ENCODE results near the gene IBSP.

IBSP gene

DNA sequence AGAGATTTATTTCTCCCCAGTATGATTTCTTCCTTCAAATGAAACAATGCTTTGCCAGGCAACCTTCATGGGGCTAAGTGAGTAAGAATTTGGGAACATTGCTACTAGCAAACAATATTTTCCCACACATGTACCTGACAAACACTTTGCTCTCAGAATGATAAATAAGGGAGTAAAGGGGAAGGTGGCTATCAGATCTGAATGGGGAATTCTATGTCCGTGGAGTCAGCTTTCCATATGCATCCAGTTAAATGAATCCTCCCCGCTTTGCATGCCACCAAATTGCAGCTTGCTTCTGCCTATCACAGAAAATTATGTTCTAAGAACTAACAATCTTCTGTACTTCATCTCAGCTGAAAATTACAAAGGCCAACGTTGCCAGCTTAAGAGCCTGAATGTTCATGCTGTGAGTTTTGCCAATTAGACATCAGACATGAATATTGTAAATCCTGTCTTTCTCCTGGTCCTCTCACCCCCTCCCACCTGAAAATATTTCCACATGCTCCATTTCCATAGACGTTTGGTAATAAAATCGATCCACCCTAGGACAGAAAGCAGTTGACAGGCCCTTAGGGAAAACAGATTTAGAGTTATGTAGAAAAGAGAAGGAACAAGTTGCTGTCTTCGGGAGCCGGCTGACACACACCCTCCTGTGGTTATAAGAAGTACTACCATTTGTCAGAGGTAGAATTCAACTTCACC is 39.7 kb downstream of the IBSP start:
- no peak for DNase-seq

DNA sequence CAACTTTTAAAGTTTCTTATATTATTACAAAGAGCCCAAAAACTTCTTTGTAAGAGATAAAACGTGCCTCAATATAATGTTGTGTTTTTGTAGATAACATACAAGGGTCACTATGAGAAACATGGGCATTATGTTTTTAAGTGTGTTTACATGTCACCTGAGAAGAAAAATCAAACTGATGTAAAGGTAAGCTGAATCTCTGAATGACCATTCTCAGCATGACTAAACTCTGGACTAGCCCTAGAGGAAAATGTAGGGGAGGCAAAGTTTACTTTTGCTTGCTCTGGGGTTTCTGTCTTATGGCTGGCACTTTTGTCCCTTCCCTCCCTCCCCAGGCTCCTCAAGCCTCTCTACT is 40.2 kb downstream of the IBSP start:
- DNase-seq: no peak

DNA sequence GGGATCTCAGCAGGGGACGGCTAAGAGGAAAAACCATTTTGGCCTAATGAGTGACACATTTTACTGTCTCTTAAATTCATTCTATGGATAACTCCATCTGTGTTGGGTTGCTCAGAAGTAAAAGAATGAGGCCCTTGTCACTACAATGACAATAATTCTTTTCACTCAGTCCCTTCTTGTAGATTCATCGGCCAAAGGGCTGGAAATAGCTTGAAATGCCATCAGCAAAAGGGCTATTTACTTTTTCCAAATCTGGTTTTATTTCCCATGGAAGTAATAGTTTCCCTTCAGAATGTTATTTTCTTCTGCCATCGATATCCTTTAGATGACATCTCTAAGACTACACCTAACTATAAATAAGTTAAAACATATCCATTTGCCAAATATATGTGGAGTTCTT is 40.8 kb downstream of the IBSP start:
- DNase-seq: no peak

DNA sequence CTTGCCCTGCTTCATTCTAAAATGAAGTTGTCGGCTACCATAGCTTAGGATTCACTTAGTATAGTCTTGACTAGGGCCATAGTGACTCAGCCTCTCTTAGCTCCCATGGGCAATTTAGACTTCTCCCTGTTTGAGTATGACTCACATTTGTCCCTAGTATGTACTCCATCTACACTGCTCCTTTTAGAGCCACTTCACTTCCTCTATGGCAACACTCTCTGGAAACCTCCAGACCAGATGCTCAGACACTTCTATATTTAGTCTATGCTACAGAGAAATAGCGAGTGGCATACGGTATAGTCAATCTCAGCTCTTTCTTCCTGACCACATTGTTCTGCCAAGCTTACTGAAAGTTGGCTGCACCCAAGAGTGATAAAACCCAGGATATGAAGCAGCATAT is 44.6 kb downstream of the IBSP start:
- DNase-seq: no peak

DNA sequence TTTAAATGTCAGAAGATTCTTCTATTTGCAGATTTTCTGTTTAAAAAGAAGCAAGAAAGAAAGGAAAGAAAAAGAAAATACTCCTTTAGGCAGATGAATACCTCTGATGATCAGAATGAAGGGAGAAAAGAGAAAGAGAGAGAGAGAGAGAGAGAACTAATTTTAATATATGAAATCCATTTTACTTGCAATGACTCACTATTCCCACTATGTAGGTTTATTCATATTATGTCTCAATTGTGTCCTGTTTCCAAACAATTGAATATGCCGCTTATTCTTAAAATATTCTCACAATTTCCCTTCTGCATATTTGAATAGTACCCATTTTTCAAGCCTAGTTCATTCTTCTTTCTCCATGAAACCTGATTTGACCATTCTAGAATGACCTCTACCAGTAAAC is 45.1 kb downstream of the IBSP start:
- no peak for DNase-seq

DNA sequence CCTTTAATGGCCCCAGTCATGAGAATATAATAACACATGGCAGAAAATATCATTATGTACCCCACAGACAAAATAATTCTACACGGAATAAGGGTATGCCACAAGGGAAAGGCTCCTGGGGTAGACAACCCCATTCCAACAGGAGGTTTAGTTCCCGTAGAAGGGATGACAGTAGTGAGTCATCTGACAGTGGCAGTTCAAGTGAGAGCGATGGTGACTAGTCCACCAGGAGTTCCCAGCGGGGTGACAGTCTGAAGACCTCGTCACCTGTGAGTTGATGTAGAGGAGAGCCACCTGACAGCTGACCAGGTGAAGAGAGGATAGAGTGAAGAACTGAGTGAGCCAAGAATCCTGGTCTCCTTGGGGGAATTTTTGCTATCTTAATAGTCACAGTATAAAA is 46.9 kb downstream of the IBSP start:
- DNase-seq: no peak

DNA sequence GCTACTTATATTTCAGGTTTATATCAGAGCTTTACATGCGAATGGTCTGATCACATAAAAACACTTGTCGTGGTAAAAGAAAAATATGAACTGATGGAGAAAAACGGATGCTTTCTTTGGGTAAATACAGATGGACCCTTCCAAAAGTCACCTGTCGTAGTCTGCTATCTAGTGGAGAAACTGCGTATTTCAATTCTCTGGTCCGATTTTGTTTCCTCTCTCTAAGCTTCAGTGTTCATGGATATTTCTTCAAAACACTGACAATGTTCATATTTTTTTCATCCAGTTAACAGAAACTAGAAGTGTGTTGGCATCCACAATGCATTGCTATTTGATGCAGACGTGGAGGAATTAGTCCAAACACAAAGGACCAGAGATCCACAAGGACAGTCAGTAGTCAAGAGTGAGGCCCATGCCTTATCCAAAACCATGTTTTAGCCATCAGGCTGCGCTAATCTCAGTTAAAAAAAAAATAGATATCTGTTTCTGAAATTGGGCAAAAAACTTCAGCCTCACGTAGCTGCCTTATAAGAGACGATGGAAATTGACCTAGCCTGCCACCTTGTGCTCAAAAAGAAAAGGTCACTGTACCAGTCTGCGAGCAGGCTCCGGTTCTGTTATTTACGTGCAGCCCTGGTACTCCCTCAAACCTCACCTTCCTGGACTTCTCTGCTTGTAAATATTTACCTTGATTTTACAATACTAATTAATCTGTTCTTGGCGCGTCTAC is 49.4 kb downstream of the IBSP start:
- DNase-seq: peak; percentile 22

DNA sequence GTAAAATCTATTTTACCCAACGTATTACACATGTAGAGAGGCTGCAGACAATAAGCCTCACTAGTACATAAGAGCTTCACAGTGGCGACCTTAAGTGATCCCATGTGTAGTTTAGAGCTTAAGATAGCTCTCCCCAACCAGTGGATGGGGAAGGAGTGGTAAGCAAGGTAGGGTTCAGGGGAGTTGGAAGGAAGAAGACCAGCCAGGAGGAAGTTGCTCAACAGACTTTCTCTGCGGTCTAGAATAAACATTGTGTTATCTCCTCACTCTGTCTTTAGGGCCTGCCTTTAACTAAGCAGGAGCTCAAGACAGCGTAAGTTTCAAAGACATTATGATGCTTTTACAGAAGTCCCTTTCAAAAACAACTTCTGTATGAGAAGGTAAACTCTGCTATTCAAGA is 50.3 kb downstream of the IBSP start:
- DNase-seq: no peak

DNA sequence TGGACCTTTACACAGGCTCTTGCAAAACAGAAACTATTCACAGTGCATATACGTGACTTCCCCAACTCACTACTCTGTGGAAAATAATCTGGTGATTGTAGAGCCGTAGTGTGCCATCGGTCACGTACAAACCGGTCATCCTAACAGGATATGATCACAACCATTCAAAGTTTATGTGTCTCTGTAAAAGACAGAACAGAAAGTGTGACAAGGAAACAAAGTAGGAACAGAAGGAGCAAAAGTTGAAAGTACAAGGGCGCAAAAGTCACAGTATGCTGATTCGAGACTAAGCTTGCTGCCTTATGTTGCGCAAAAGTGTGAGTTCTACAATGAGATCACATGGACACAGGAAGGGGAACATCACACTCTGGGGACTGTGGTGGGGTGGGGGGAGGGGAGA is 52.0 kb downstream of the IBSP start:
- DNase-seq: no peak

DNA sequence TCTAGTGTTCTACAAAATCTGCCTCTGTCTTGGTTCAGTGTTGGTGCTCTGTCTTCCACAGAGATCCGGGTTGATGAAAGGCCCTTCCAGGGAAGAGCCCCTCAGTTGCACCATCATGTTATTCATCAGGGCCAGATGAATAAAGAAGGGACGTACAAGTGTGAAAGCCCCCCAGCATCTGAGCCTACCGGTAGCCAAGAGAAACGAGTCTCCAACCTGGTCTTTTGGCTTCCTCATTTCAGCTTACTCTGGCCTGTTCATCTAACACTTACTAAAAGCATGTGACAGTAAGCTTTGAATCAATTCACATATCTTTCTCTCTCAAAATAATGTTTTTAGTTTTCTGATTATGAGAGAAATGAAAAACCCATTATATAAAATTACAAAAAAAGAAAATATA is 52.6 kb downstream of the IBSP start:
- DNase-seq: no peak

DNA sequence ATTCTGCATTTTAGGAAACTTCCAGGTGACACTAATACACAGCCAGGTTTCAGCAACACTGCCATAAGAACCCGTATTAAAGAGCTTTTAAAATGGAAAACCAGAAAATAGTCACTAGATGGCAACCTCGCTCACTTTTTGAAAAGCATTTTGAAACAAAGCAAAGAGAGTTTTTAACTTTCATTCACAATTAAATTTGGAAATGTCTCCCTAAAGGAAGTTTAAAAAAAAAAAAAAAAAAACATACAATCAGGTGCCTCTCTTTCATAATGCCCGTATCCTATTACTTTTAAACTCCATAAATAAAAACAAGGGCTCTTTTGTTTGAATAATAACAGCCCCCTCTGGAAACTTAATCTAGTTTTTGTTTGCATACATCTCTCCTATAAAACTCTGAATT is 53.8 kb downstream of the IBSP start:
- no peak for DNase-seq

DNA sequence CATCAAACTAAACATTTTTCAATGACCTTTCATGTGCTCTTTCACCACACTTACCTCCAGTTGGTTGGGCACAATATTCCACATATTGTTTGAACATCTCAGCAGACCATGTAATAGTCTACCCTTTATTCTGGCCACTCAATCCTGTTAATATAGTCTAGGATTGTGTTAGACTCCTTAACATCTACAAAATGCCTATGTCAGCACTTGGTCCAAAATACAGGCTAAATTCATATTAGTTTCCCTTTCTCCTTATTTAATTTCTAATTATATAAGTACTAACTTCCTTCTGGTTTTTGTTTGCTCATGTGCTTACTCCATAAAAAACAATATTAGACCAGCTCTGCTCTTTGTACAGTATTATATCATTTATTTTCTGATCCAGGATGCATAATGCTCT is 54.5 kb downstream of the IBSP start:
- DNase-seq: no peak

DNA sequence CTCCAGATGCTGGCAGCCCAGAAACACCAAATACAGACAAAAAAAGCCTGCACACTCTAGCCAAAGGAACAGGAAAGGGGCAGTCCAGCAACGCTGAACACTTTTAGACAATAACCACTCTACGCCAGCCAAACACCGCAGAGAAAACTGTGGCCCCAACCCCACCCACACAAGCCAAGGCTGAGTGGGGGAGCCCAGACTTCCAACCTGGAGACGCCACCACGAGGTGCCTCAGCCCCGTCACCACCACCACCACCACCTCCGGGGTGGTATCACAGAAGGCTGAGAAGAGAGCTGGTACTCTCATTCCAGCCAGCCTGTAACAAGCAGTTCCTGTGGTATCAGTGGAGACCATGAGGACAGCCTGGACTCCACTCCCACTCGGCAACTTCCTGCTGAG is 56.2 kb downstream of the IBSP start:
- no peak for DNase-seq

DNA sequence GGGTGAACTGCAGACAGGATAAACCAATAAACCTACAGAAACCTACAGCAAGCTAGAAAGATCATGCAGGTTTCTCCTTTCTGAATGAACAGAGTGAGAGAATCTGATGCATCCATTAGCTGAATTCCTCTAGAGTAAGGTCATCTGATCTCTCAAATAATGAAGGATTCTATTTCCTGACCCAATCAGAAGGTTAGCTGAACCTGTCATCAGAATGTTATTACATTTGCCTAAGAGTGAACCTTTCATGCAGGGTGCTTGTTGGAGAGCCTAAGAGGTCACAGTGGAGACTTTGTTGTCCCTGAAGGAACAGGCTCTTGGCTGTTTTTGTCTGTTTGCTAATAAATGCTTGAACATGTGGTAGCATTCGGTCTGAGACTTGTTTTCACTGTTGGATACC is 57.5 kb downstream of the IBSP start:
- DNase-seq: no peak

DNA sequence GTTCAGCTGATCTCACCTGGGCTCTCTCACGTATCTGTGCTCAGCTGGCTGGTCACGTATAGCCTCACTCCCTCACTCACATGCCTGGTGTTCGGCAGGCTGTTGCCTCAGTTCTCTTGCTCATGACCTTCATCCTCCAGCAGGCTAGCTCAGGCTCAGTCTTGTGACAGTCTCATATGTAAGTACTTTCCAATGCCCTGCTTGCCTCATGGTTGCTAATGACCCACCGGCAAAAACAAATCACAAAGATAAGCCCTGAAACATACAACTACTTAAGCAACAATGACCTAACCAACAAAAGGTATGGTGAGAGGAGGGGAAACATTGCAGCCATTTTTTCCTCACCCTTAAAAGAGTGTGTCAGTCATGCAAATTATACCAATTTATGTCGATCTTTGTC is 58.4 kb downstream of the IBSP start:
- no peak for DNase-seq

Measured in stimulated activated CD4-positive, alpha-beta T cell treated with anti-CD3 and anti-CD28 coated beads, Interleukin-2, amount 100 ng/mL, for 24 hours (primary cell).